Breast epithelium (tissue), 4 donors: ENCODE measurements around the gene ZBTB37. TPM values are rescaled to one million over a fixed set of nuclear protein-coding genes. Genes with fewer than 3 reads are reported as not detected.

ENCODE experiments used
- DNase-seq, 2 donors: peaks; one replicate each; pipeline ENCODE4 v3.0.0-alpha.2; 2019; ENCODE audit warnings: low spot score in 2 of 2
- H3K27ac ChIP-seq, 2 donors: fragments of 200-600 bp; sonication (generic) in 1 of 2; one replicate each; pipeline ENCODE4 v1.5.1; 2016 to 2019; ENCODE audit warnings: mild to moderate bottlenecking in 1 of 2
- H3K27me3 ChIP-seq, 2 donors: fragments of 200-600 bp; sonication (generic) in 1 of 2; one replicate each; pipeline versions ENCODE4 v1.5.1 to v1.6.0; 2017 to 2019; ENCODE audit warnings: control low read depth in 1 of 2, mild to moderate bottlenecking in 1 of 2
- H3K36me3 ChIP-seq: fragments of 200-600 bp; one replicate; pipeline ENCODE4 v1.5.1; 2019
- H3K4me1 ChIP-seq, 2 donors: fragments of 200-600 bp; sonication (generic); one replicate each; pipeline ENCODE4 v1.5.1; 2016 to 2019; ENCODE audit warnings: control low read depth in 1 of 2
- H3K4me3 ChIP-seq, 3 donors: fragments of 200-600 bp; sonication (generic); 1 replicate in 2 of 3; 2 replicates in 1 of 3; pipeline ENCODE4 v1.5.1; 2016 to 2019; ENCODE audit warnings: mild to moderate bottlenecking in 3 of 3, moderate library complexity in 2 of 3
- H3K9me3 ChIP-seq, 2 donors: fragments of 200-600 bp; sonication (generic) in 1 of 2; one replicate each; pipeline ENCODE4 v1.5.1; 2016 to 2019; ENCODE audit warnings: control low read depth in 1 of 2
- CTCF ChIP-seq, 3 donors: fragments of 450-650 bp; IDR thresholded peaks; one replicate each; pipeline ENCODE4 v1.5.1; 2016 to 2017; ENCODE audit warnings: antibody characterized with exemption in 3 of 3, mild to moderate bottlenecking in 3 of 3, moderate library complexity in 3 of 3
- POLR2A ChIP-seq: fragments of 450-650 bp; IDR thresholded peaks from one replicate; pipeline ENCODE4 v1.6.1; 2016; ENCODE audit warnings: antibody characterized with exemption, mild to moderate bottlenecking, moderate library complexity
- POLR2AphosphoS5 ChIP-seq, 3 donors: sonication (generic); formaldehyde crosslinking; IDR thresholded peaks; one replicate each; pipeline ENCODE4 v1.6.1; 2017; ENCODE audit warnings: antibody characterized with exemption in 3 of 3
- intact Hi-C: fragments of 100-400 bp; cut with DNase I; formaldehyde crosslinking; loops from one replicate; pipeline ENCODE4 v1.15.1; 2023; ENCODE audit warnings: low total_unique reads
- total RNA-seq, 3 donors: library from RNA; depleted of rRNA; stranded (reverse); fragments of >200 nt; gene quantifications; one replicate each; pipeline ENCODE4 v1.1.0, GENCODE V29; 2016

Gene ZBTB37
- total RNA-seq, 3 donors from 2014 or later, result 10.2 to 15.7 (median 15.4) TPM

GRCh38 chr1:173893611-173894010 is 25.4 kb downstream of the ZBTB37 start:
- H3K36me3 ChIP-seq, result no peaks in the 10 kb centered on the region
- TF ChIP-seq POLR2A, result no peak
- TF ChIP-seq CTCF (IDR thresholded peaks at IDR 0.05), result no peak
- no peak for TF ChIP-seq POLR2AphosphoS5 (IDR thresholded peaks at IDR 0.05)
- no peaks in the 10 kb centered on the region for H3K4me1 ChIP-seq
- H3K4me3 ChIP-seq, result no peak overlapping the region
- no peak for DNase-seq
- H3K27me3 ChIP-seq, result no peaks in the 10 kb centered on the region
- intact Hi-C loops, result no loop called here
- H3K27ac ChIP-seq, result no peak overlapping the region
- H3K9me3 ChIP-seq, result no peaks in the 10 kb centered on the region

DNA sequence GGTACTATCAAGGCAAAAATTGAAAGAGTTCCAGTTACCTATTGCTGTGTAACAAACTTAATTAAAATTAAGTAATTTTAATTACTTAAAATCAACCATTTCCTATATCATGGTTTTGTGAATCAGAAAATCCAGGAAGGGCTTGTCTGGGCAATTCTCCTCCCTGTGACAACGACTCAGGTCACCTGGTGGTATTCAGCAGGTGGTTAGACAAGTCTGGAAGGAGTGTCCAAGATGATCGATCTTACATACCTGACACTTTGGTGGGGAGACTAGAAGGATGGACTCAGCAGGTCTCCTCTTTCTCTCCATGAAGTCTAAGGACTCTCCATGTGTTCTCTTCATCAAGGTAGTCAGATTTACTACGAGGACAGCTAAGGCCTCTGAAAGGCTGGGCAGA is 26.0 kb downstream of the ZBTB37 start:
- Histone ChIP-seq H3K27ac (no peak overlapping the region), H3K36me3 (no peaks in the 10 kb centered on the region), H3K4me1 (no peaks in the 10 kb centered on the region), H3K27me3 (no peaks in the 10 kb centered on the region), H3K9me3 (no peaks in the 10 kb centered on the region), H3K4me3 (no peak overlapping the region)
- no peak for TF ChIP-seq CTCF (IDR thresholded peaks at IDR 0.05)
- intact Hi-C loops, result no loop called here
- no peak for DNase-seq

GRCh38 chr1:173900427-173900826 is 32.2 kb downstream of the ZBTB37 start:
- TF ChIP-seq CTCF (IDR thresholded peaks at IDR 0.05) (no peak), POLR2AphosphoS5 (IDR thresholded peaks at IDR 0.05) (no peak), POLR2A (no peak)
- DNase-seq, result no peak
- Histone ChIP-seq H3K27me3 (no peaks in the 10 kb centered on the region), H3K27ac (no peak overlapping the region), H3K36me3 (no peaks in the 10 kb centered on the region), H3K9me3 (no peaks in the 10 kb centered on the region), H3K4me3 (no peak overlapping the region), H3K4me1 (no peaks in the 10 kb centered on the region)
- intact Hi-C loops, result no loop called here

DNA sequence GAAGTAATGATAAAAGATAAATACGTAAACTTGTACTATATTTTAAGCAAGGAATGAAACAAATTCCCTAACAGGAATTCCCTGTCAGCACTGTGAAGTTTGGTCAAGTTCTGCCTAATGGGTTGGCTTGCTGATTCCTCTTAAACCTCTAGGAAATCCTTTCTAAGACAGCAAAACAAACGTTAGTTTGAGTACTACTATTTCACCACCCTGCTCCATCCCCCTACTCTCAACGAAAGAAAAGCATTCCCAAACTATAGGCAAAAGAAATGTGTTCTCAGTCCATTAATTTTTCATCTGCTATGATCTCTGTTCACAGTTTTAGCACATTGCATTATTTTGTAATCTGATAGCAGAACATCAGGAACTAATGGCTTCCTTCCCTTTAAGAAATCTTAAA is 32.8 kb downstream of the ZBTB37 start:
- intact Hi-C loops, result no loop called here
- H3K27ac ChIP-seq, result no peak overlapping the region

More for the DNA sequence above, 32.8 kb downstream of the ZBTB37 start:
- TF ChIP-seq POLR2A (no peak), CTCF (IDR thresholded peaks at IDR 0.05) (no peak), POLR2AphosphoS5 (IDR thresholded peaks at IDR 0.05) (no peak)
- no peaks in the 10 kb centered on the region for H3K9me3 ChIP-seq
- no peaks in the 10 kb centered on the region for H3K36me3 ChIP-seq
- H3K27me3 ChIP-seq, result no peaks in the 10 kb centered on the region
- no peak overlapping the region for H3K4me3 ChIP-seq
- no peaks in the 10 kb centered on the region for H3K4me1 ChIP-seq
- no peak for DNase-seq
